ENCODE measurements around the gene ASS1. TPM values are rescaled to one million over a fixed set of nuclear protein-coding genes. Genes with fewer than 3 reads are reported as not detected.

The ASS1 gene
- total and polyA plus RNA-seq, 2 of the 13 experiments (the other 11 are each of a cell fraction or from before 2014, with no cell fraction given): 77.6 to 122 TPM

- TF ChIP-seq PRDM15 (CRISPR knock-in tag; IDR thresholded peaks at IDR 0.05) (peak; percentile 54; the same call in 1 of the 2 replicates), ZNF142 (CRISPR knock-in tag; IDR thresholded peaks at IDR 0.05) (peak; percentile 86), ZNF614 (CRISPR knock-in tag; IDR thresholded peaks at IDR 0.05; ENCODE audit: borderline replicate concordance) (no peak), E2F5 (CRISPR knock-in tag; conservative IDR thresholded peaks at IDR 0.05) (no peak), ZNF674 (CRISPR knock-in tag; IDR thresholded peaks at IDR 0.05; ENCODE audit: low read depth) (no peak), ZNF510 (CRISPR knock-in tag; IDR thresholded peaks at IDR 0.05; ENCODE audit: low read depth) (no peak), ZNF660 (CRISPR knock-in tag; IDR thresholded peaks at IDR 0.05; ENCODE audit: borderline replicate concordance, low read depth) (no peak), NAIF1 (CRISPR knock-in tag; IDR thresholded peaks at IDR 0.05; ENCODE audit: borderline replicate concordance) (no peak), ZMYM3 (CRISPR knock-in tag; IDR thresholded peaks at IDR 0.05) (0 out of 2 replicates have a peak, but pooled peaks have one; percentile 6), ZNF207 (IDR thresholded peaks at IDR 0.05; ENCODE audit: borderline replicate concordance) (no peak), FOXA3 (CRISPR knock-in tag; IDR thresholded peaks at IDR 0.05) (peak; percentile 72), CREM (IDR thresholded peaks at IDR 0.05) (no peak), CREM (CRISPR knock-in tag; IDR thresholded peaks at IDR 0.05) (no peak), ZSCAN12 (CRISPR knock-in tag; IDR thresholded peaks at IDR 0.05) (0 out of 2 replicates have a peak, but pooled peaks have one; percentile 38), FOXK1 (CRISPR knock-in tag; IDR thresholded peaks at IDR 0.05; ENCODE audit: borderline replicate concordance, low read depth) (no peak), EP300 (IDR thresholded peaks at IDR 0.05; ENCODE audit: low read depth in 2 of 2, low read length in 2 of 2) (no peak), EP300 (CRISPR knock-in tag; IDR thresholded peaks at IDR 0.05; ENCODE audit: borderline replicate concordance) (no peak; the same call in 1 of the 2 replicates)
Measured at GRCh38 chr9:130433168-130433946, 11.4 kb upstream of the ASS1 start (continued).

Measured in HepG2 (cell line).